Stimulated activated CD8-positive, alpha-beta memory T cell treated with anti-CD3 and anti-CD28 coated beads, Interleukin-4, amount 100 ng/mL, for 1 hour (primary cell): ENCODE measurements around the gene B9D2.

Experiments
- DNase-seq, 2 donors: peaks; one replicate each; pipeline ENCODE4 v3.0.0-alpha.2; 2020; ENCODE audit warnings: low read depth in 2 of 2, low spot score in 1 of 2

The B9D2 gene

DNA sequence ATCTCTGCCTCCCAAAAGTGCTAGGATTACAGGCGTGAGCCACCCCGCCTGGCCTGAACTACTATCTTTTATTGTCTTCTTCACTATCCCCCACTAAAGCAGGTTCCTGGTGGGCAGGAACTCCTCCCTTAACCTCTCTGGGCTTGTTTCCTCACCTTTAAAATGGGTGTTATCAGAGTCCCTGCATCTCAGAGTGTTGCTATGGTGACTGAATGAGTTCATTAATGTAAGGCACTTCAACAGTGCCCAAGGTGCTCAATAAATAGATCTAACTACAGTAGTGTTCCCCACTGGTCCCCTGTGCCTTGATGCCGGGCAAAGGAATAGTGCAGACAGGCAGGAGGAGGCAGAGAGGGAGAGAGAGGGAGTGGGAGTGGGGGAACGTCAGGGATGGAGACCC lies 33.5 kb downstream of the B9D2 start:
- no peak for DNase-seq

DNA sequence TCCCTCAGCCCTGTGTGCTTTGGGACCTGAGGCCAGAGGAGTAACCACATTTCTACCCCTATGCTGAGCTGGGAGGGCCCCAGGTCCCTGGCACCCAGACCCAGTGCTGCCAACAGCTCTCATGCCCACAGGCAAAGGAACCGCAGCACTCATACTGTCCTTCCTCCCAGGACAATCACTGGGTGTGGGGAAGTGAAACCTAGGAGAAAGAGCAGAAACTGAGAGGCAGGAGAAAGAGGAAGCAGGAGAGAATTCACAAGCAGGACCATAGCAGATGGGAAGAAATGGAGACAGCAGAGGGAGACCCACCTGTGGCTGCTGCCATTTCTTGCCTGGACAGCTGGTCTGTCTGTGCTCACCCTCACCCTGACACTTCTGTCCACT lies 35.1 kb downstream of the B9D2 start:
- DNase-seq = no peak

DNA sequence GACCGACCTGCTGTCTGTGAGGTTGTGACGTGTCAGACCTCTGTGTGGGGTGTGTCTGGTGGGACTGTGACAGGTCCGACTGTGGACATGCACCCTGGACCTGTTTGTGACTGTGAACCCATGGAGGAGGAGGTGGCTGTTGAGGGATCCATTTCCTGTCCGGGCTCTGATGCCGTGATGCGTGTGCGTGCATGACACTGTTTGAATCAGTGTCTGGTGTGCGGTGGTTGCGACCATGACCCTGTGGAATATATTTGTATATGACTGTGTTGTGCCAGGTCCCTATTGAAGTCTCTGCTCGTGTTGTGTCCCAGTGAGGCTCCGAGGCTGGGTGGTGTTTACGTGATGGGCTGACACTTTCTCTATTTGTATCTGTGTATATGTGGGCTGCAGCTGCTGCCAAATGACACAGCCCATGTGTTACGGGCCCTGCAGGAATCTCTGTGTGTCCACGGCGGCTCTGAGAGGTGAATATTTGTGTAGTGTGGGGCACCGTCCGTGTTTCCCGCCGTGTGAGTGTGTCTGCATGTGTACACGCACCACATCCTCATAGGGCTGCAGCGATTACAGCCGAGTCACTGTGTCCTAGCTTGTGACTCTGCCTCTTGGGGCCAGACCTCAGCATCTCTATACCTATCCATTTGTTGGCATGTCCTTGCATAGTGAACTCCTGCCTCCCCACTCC lies 35.6 kb downstream of the B9D2 start:
- no peak for DNase-seq

DNA sequence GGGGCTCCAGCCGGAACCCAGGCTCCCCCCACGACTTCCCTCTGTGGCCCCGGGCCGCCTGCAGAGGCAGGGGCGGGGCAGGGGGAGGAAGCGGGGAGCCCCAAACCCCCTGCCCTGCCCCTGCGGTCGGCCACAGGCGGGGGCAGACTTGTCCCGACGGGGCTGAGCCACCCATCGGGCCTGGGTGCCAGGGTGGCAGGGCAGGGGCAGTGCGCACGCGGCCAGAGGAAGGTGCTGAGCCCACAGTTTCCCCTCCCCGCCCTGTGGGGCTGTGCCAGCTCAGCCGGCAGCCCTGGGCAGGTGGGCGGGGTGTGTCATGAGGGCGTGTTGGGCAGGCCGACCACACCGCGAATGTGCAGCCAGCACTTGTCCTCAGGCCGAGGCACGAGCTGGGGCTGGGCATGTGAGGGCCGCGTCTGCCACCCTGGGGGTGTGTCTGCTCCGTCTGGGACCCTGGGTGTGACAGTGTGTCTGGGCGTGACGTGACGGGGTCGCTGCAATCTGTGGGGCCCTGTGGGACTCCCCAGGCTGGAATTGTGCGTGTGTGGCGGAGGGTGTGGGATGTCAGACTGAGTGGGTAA lies 36.3 kb downstream of the B9D2 start:
- DNase-seq = peak; percentile 61 to 71

DNA sequence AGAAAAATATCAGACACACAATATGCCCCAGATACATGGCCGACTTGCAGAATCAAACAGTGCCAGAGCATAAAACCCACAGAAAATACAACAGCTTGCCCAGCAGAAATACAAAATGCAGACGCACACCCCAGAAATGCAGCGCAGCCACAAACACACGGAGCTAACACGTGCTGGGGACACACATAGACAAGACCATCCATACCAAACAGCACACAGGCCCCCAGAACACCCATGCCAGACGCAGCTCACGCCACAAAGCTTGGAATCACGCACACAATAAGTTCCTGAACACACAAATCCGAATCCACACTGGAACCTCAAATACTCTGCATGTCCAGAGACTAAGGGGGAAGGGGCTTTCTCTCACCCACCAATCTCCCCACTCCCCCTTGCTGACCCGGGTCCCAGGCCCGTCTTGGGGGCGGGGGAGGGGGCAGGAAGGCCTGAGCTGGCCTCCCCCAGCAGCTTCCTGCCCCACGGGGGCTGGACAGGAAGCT lies 36.8 kb downstream of the B9D2 start:
- DNase-seq = no peak

DNA sequence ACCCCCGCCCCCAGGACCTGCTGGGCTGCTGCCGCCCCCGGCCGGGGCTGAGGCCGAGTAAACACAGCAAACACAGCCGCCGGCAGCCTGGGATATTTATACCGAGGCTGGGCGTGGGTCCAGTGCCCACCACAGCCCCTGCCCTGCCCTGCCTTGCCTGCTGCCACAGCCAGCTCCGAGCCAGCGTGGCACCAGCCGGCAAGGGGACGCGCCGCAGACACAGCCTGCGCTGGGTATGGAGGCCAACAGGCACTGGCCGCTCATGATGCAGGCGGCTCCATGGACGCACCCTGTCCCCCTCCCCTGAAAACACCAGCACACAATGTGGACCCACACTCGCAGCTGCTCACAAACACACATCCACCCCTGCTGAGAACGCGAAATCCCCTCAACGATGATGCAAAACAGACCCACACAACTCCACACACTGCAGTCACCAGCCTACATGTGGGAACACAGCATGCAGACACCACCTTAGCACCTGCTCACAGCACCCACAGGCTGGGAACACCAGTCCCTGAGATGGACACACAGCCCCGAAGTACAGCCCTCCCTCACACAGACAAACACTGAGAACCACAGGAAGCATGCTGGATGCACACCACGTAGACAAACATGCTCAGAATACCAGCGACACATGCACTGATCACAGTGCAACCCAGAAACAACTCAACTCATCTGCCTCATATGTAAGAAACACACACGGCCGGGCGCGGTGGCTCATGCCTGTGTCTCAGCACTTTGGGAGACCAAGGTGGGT lies 37.8 kb downstream of the B9D2 start:
- no peak for DNase-seq

DNA sequence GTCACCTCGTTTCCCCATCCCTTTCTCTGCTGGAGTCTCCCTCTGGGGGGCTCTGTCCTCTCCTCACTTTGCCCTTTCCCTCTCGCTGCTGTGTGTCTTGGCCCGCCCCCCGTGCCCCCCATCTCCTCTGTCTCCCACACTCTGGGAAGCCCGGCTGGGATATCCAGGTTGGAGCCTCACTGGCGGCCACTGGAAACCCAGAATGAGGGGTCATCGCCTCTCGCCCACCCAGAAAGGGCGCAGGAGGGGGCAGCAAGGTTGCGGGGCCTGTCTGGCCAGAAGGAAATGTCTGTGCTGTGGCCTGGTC lies 38.4 kb downstream of the B9D2 start:
- no peak for DNase-seq

DNA sequence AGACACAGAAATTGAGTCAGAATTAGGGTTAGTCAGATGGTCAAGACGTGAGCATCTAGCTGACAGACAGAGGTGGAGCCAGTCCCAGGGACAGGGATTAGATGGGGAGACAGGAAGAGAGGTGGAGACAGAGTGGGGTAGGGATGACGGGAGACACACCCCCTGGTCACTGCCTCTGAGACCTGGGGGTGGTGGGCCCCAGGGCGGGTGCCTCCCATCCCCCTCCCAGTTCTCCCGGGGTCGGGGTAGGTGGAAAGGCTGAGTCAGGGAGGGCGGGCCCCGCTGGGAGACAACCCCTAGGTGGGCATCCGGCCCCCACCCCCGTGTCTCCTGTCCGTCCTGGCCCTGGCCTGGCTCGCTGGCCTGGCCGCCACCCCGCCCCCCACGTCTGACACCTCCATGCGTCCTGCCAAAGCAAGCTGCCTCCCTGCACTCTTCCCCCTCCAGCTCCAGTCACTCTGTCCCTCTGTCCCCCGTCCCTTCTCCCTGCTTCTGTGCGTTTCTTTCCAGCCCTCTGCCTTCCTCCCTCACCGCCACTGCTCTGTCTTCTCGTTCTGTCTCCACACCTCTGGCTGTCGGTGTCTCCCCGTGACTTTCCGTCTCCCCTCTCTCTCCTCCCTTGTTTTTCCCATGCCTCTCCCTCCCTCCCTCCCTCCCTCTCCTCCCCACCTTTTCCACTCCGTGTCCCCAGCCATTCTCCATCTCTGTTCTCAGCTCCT lies 38.9 kb downstream of the B9D2 start:
- no peak for DNase-seq

DNA sequence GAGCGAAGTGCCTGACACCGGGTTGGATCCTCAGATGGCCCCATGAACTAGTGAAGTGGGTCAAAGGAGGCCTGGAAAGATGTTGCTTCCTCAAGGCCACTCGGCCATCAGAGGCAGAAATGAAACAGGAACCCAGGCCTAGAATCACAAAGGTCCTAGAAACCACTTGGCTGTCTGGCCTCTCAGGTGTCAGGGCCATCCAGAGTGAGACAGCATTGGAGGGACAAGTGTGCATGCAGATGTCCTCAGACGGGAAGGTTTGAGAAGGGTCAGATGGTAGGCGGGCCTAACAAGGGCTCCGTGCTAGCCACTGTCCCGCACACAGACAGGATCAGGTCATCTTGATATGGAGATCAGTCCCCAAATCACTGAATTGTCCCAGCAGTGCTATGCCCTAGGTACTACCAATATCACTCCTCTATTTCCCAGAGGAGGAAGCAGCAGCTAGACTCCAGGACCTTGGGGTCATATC lies 39.7 kb downstream of the B9D2 start:
- no peak for DNase-seq

DNA sequence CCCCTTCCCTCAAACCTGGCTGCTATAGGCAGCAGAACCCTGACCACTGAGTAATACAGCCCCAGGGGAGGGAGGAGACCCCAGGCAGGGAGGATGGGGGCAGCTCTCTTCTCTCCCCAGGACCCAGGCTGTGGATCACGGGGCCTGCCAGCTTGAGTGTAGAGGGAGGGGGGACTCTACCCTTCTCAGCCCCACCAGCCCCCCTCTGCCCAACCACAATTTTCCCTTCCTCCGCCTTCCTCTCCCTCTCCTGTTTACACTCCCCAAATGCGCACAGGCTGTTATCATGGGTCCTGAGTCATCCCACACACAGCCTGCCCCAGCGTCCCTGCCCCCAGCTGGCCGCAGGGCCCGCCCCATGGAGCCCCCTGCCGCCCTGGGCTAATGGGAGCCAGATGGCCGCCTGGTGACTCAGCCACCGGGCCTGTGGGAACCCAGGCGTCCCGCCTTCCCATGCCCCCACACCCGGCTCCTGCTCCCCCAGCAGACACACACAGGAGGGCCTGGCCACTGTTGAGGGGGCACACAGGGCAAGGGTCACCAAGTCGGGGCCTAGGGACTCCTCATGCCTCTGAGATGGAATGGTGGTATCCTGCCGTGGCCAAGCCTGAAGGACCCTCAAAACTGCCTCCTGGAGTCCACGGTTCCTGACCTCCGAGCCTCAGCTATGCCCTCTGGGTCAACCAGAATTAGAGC lies 40.4 kb downstream of the B9D2 start:
- DNase-seq = no peak

DNA sequence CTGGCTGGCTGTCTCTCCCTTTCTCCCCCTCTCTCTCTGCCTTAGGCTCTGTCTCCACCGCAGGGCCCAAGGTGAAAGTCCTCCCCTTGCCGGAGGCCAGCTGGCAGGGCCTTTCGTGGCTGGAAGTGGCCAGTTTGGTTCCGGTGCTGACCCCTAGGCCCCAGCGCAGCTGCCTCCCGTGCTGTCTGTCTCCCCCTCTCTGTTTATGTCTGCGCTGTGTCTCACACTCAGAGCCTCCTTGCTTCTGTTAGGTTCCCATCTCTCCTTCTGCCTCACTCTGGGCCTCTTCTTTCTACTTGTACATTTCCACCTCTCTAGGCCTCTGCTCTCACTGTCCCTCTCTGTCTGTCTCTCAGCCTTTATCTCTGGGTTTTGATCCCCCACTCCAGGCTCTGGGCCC lies 40.9 kb downstream of the B9D2 start:
- DNase-seq = no peak

DNA sequence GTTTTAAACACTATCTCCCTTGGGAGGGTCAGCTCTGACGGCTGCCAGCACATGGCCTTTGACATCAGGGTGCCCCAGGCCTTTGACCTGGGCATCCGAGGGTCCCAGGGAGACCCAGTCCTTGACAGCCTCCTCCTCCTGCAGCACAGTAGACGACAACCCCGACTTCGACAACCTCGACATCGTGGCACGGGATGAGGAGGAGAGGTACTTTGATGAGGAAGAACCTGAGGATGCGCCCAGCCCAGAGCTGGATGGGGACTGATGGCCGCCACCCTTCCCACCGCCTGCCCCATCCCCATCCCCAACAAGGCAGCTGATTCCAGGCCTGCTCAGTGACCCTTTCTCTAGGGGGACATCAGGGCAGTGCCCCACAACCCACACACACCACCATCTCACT lies 41.5 kb downstream of the B9D2 start:
- DNase-seq = no peak

DNA sequence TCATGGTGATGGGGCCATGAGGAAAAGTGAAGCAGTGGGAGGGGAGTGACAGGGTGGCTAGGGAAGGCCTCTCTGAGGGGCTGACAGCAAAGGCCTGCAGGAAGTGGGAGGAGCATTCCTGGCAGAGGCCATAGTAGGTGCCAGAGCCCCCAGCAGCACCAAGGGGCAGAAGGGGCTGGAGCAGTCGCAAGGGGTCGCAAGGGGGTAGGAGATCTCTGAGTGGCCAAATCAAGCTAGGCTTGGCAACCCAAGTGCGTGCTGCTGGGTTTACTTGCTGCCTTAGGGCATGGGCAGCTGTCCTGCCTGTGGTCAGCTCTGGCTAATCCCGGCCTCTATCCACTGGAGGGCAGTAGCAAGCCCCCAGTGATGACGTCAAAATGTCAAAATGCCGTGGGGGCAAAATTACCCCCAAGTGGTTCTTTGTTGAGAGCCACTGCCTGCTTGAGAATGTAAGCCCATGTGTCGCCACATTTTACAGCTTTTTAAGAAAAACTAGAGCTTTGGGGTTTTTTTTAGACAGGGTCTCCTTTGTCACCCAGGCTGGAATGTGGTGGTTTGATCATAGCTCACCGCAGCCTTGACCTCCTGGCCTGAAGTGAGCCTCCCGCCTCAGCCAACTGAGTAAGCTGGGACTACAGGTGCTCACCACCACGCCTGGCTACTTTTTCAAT lies 42.2 kb downstream of the B9D2 start:
- no peak for DNase-seq

DNA sequence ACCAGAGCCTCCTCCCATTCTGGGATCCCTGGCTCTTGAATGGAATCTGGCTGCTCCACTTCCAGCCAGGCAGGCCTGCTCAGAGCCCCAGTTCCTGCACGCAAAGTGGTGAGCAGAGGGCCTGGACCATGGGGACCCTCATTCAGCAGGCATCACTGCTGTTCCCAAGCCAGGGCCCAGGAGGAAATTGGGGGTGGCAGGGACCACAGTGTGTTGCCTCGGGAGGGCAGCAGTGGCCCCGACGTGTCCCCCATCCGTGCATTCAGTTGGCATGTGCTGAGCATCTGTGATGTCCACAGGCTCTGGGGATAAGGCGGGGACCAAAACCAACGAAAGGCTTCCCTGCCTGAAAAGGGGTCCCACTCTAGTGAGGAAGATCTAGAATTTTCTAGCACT lies 42.7 kb downstream of the B9D2 start:
- DNase-seq = no peak

DNA sequence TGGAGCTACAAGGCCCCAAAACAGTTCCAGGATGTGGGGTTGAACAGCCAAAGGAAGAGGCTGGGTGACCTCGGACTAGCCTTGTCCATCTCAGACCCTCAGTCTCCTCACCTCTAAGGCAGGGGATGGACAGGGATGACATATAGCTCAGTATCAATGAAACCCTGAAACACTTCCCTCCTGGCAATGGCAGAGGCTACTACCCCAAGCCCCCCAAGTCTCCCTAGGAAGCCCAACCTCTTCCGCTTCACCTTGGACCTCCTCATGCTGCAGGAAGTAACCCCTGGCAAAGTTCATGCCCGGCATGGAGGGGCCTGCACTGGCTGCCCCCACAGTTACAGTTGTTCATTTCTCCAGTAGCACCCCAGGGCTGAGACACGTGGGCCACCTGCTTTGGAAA lies 43.4 kb downstream of the B9D2 start:
- DNase-seq = no peak

DNA sequence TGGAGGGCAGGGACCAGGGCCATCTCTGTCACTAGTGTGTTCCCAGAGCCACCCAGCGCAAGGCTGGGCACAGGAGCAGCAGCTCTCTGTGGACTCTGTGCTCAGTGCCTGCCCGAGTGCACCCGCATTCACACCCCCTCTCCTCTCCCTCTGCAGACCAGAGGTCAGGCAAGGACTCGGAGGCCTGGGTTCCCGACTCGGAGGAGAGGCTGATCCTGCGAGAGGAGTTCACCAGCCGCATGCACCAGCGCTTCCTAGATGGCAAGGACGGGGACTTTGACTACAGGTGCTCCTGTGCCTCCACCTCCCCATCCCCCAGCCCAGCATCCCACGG lies 43.8 kb downstream of the B9D2 start:
- no peak for DNase-seq

DNA sequence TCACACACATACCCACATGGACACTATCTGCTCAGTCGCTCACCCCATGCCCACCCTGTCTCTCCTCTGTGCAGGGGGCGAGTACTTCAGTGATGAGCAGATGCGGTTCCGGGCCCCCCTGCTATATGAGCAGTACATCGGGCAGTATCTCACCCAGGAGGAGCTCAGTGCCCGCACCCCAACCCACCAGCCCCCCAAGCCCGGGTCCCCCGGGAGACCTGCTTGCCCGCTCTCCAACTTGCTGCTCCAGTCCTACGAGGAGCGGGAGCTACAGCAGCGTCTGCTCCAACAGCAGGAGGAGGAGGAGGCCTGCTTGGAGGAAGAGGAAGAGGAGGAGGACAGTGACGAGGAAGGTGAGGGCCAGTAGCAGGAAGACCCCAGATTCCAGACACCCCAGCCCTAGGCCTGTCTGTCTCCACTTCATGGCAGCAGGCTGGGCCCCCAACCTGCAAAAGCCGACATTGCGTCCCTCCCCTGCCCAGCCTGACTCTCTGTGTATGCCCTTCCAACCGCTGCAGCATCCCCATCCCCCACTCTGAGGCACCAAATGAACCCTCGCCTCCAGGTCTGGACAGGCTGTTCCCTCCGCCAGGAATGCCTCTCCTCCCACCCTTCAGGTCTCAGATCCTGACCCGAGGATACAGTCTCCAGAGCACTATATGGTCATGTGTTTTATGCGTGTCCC lies 44.3 kb downstream of the B9D2 start:
- no peak for DNase-seq

DNA sequence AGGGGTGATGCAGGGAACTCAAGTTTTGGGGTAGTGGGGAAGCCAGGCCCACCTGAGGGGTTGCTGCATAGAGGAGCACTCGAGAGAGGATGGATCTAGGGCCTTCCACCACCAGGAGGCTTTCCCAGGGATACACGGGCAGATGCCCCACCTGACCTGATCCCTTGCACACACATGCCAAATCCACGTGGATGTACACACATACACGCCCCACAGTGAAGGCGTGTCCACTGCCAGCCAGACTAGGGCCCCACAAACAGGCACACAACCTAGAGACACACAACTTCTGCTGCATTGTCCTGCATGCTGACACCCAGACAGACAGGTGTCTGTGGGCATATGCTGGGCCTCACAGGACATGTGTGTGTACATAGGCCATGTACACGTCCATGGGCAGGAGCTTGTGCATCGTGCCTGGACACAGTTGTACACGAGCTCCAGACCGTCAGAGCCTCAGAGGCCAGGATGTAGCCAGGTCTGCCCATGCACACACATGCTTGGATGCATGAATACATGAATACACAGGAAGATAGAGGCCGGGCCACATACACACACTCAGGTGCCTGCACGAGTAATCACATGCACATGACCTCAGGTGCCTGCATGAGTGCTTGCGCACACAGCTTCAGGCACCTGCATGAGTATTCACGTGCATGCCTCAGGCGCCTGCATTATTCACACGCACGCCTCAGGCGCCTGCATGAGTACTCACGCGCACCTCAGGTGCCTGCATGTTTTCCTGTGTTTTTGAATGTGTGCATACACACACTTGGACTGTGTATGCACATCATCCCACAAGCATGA lies 45.1 kb downstream of the B9D2 start:
- no peak for DNase-seq

DNA sequence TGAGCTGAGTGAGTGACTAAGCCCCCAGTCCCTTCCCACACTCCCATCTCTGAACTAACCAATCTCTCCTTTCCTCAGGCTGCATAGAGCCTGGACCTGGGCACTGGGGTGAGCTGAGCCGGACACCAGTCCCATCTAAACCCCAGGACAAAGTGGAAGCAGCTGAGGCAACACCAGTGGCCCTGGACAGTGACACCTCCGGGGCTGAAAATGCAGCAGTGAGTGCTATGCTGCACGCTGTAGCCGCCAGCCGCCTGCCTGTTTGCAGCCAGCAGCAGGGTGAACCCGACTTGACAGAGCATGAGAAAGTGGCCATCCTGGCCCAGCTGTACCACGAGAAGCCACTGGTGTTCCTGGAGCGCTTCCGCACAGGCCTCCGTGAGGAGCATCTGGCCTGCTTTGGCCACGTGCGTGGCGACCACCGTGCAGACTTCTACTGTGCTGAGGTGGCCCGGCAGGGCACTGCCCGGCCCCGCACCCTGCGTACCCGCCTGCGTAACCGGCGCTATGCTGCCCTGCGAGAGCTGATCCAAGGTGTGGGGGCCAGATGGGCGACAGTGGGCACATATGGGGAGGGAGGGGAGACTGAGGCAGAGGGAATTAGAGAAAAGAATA lies 47.5 kb downstream of the B9D2 start:
- DNase-seq = no peak
